D721Med (cell line): ENCODE results near the gene SPG7.

Experiments
- DNase-seq: peaks from one replicate; pipeline ENCODE4 v3.0.0; 2011; ENCODE audit warnings: low spot score; ENCODE audit not compliant: insufficient read length
- FAIRE-seq: peaks from 2 replicates; lab custom pipeline; 2011; peaks lifted over from hg19 to GRCh38; lab: Jason Lieb, UNC
- CTCF ChIP-seq: IDR thresholded peaks from 2 replicates; pipeline ENCODE4 v1.5.1; 2012; ENCODE audit warnings: mild to moderate bottlenecking, control low read depth; ENCODE audit not compliant: insufficient read depth; ENCODE audit errors: missing control alignments

The SPG7 gene

GRCh38 chr16:89467382-89467781 is 40.8 kb upstream of the SPG7 start:
- FAIRE-seq = no peak
- DNase-seq = no peak
- TF ChIP-seq CTCF = no peak

GRCh38 chr16:89472711-89473075 is 35.5 kb upstream of the SPG7 start:
- no peak for DNase-seq
- FAIRE-seq = no peak
- no peak for TF ChIP-seq CTCF

GRCh38 chr16:89473136-89473712 is 35.0 kb upstream of the SPG7 start:
- no peak for DNase-seq
- FAIRE-seq = no peak
- TF ChIP-seq CTCF = no peak

GRCh38 chr16:89473791-89474414 is 34.3 kb upstream of the SPG7 start:
- FAIRE-seq (no peak), DNase-seq (no peak)
- TF ChIP-seq CTCF = no peak

- FAIRE-seq = no peak
- DNase-seq = no peak
- no peak for TF ChIP-seq CTCF
Observed at GRCh38 chr16:89475144-89475543, 33.1 kb upstream of the SPG7 start.

- no peak for TF ChIP-seq CTCF
- FAIRE-seq = no peak
- no peak for DNase-seq
Observed at GRCh38 chr16:89476379-89476778, 31.8 kb upstream of the SPG7 start.

GRCh38 chr16:89476811-89477261 is 31.4 kb upstream of the SPG7 start:
- no peak for FAIRE-seq
- TF ChIP-seq CTCF = no peak
- DNase-seq = no peak
